SK-N-SH (cell line): ENCODE results near the gene TSC22D1. TPM values are rescaled to one million over a fixed set of nuclear protein-coding genes. Genes with fewer than 3 reads are reported as not detected.

Experiments used
- CTCF ChIA-PET: fragments of 300-600, 350-600 bp; formaldehyde crosslinking; extraction: SDS; loops from one replicate; lab custom pipeline; 2021; lab: Yijun Ruan, JAX
- POLR2A ChIA-PET: fragments of 350-600 bp; sonication (Branson Sonifier 250); formaldehyde crosslinking; extraction: SDS; loops from one replicate; lab custom pipeline; 2020; ENCODE audit warnings: antibody characterized with exemption, inconsistent platforms; lab: Yijun Ruan, JAX
- DNase-seq: peaks from one replicate; pipeline ENCODE4 v3.0.0; 2012
- H2AFZ ChIP-seq: fragments of 200-600 bp; sonication (generic); 2 replicates; pipeline ENCODE4 v1.8.1; 2016; ENCODE audit warnings: antibody characterized with exemption, mild to moderate bottlenecking, low read depth
- H3F3A ChIP-seq: fragments of 200-600 bp; sonication (generic); replicated peaks from 2 replicates; pipeline ENCODE3; 2016; ENCODE audit warnings: antibody characterized with exemption, mild to moderate bottlenecking; ENCODE audit not compliant: insufficient read depth
- H3K27ac ChIP-seq, 2 experiments: fragments of 200-500 bp in 1 of 2; fragments of 200-600 bp in 1 of 2; sonication (Bioruptor generic) in 1 of 2; sonication (generic), shearing (Covaris generic) in 1 of 2; 2 replicates each; pipeline versions ENCODE4 v1.5.1 to v1.6.1; 2014 to 2016; ENCODE audit warnings: low read depth in 2 of 2, inconsistent platforms in 1 of 2, low read length in 1 of 2, mild to moderate bottlenecking in 1 of 2, mixed read lengths in 1 of 2
- H3K27me3 ChIP-seq: fragments of 200-600 bp; sonication (generic), shearing (Covaris generic); 2 replicates; pipeline ENCODE4 v1.6.1; 2016; ENCODE audit warnings: mixed run types; ENCODE audit not compliant: insufficient read depth
- H3K36me3 ChIP-seq, 2 experiments: fragments of 200-500 bp in 1 of 2; fragments of 200-600 bp in 1 of 2; sonication (Bioruptor generic) in 1 of 2; sonication (generic) in 1 of 2; replicated peaks in 1 of 2; 2 replicates each; pipeline versions ENCODE3 to v1.5.1; 2014 to 2016; ENCODE audit warnings: low read length in 1 of 2, mild to moderate bottlenecking in 1 of 2; ENCODE audit not compliant: insufficient read depth in 2 of 2, control insufficient read depth in 1 of 2
- H3K4me1 ChIP-seq, 2 experiments: fragments of 200-500 bp in 1 of 2; fragments of 200-600 bp in 1 of 2; sonication (Bioruptor generic) in 1 of 2; sonication (generic), shearing (Covaris generic) in 1 of 2; 2 replicates each; pipeline versions ENCODE4 v1.5.1 to v1.6.1; 2014 to 2016; ENCODE audit warnings: low read depth in 1 of 2, low read length in 1 of 2, mixed run types in 1 of 2; ENCODE audit not compliant: insufficient read depth in 2 of 2, control insufficient read depth in 1 of 2
- H3K4me2 ChIP-seq: fragments of 200-600 bp; sonication (generic), shearing (Covaris generic); 2 replicates; pipeline ENCODE4 v1.6.1; 2017; ENCODE audit warnings: mixed run types
- H3K4me3 ChIP-seq, 2 experiments: fragments of 200-500 bp in 1 of 2; fragments of 200-600 bp in 1 of 2; sonication (Bioruptor generic) in 1 of 2; sonication (generic), shearing (Covaris generic) in 1 of 2; 2 replicates each; pipeline versions ENCODE4 v1.5.1 to v1.8.1; 2014 to 2016; ENCODE audit warnings: low read depth in 2 of 2, inconsistent platforms in 1 of 2, low read length in 1 of 2, mild to moderate bottlenecking in 1 of 2, mixed read lengths in 1 of 2, moderate library complexity in 1 of 2
- H3K79me2 ChIP-seq: fragments of 200-600 bp; sonication (generic); 2 replicates; pipeline ENCODE4 v1.8.1; 2017; ENCODE audit warnings: mild to moderate bottlenecking; ENCODE audit not compliant: insufficient read depth
- H3K9ac ChIP-seq: fragments of 200-600 bp; sonication (generic); 2 replicates; pipeline ENCODE4 v1.6.1; 2017; ENCODE audit warnings: mixed run types
- H3K9me2 ChIP-seq: fragments of 200-600 bp; sonication (generic); 2 replicates; pipeline ENCODE4 v1.6.1; 2017; ENCODE audit warnings: mixed run types
- H3K9me3 ChIP-seq: fragments of 200-600 bp; sonication (generic); 2 replicates; pipeline ENCODE4 v1.6.1; 2017; ENCODE audit warnings: mixed run types, mild to moderate bottlenecking, moderate library complexity
- H4K20me1 ChIP-seq: fragments of 200-600 bp; sonication (generic); 2 replicates; pipeline ENCODE4 v1.6.1; 2017; ENCODE audit warnings: mild to moderate bottlenecking, mixed run types; ENCODE audit not compliant: insufficient read depth
- ELF1 ChIP-seq: IDR thresholded peaks from 2 replicates; pipeline ENCODE4 v1.4.0; 2012
- EP300 ChIP-seq, 2 experiments: IDR thresholded peaks; 2 replicates each; pipeline versions ENCODE4 v1.4.0 to v1.6.1; 2012; ENCODE audit warnings: borderline replicate concordance in 1 of 2, low read depth in 1 of 2, low read length in 1 of 2
- FOXJ3 ChIP-seq: sonication (generic); formaldehyde crosslinking; IDR thresholded peaks from 2 replicates; pipeline ENCODE4 v1.5.1; 2020; ENCODE audit warnings: mild to moderate bottlenecking, missing genetic modification reagents
- GABPA ChIP-seq: IDR thresholded peaks from 2 replicates; pipeline ENCODE4 v1.4.0; 2012; ENCODE audit warnings: low read depth, mild to moderate bottlenecking
- JUND ChIP-seq: IDR thresholded peaks from 2 replicates; pipeline ENCODE4 v1.4.0; 2012
- MEF2A ChIP-seq: IDR thresholded peaks from 2 replicates; pipeline ENCODE4 v1.4.0; 2012; ENCODE audit warnings: low read depth, borderline replicate concordance
- MXI1 ChIP-seq: IDR thresholded peaks from 2 replicates; pipeline ENCODE4 v1.6.1; 2012; ENCODE audit warnings: mild to moderate bottlenecking, low read depth, low read length, improper control_type of control experiment
- NFIC ChIP-seq: IDR thresholded peaks from 2 replicates; pipeline ENCODE4 v1.4.0; 2012; ENCODE audit warnings: borderline replicate concordance
- NRF1 ChIP-seq: IDR thresholded peaks from 2 replicates; pipeline ENCODE4 v1.6.1; 2012; ENCODE audit warnings: low read depth, mild to moderate bottlenecking, low read length
- PBX3 ChIP-seq: IDR thresholded peaks from 2 replicates; pipeline ENCODE4; 2012
- POLR2AphosphoS5 ChIP-seq: IDR thresholded peaks from 2 replicates; pipeline ENCODE4 v1.6.1; 2012; ENCODE audit warnings: low read depth, low read length
- RAD21 ChIP-seq: IDR thresholded peaks from 2 replicates; pipeline ENCODE4 v1.6.1; 2012; ENCODE audit warnings: mild to moderate bottlenecking, low read length
- RCOR1 ChIP-seq: fragments of 150-350 bp; IDR thresholded peaks from 2 replicates; pipeline ENCODE4 v1.6.1; 2017; ENCODE audit warnings: antibody characterized with exemption, low read length
- RXRA ChIP-seq: IDR thresholded peaks from 2 replicates; pipeline ENCODE4 v1.4.0; 2012; ENCODE audit warnings: low read depth, mild to moderate bottlenecking, borderline replicate concordance
- SMC3 ChIP-seq: IDR thresholded peaks from 2 replicates; pipeline ENCODE4 v1.6.1; 2012; ENCODE audit warnings: low read depth, low read length, improper control_type of control experiment
- TCF12 ChIP-seq: IDR thresholded peaks from 2 replicates; pipeline ENCODE4 v1.4.0; 2012
- TEAD4 ChIP-seq: IDR thresholded peaks from 2 replicates; pipeline ENCODE4 v1.4.0; 2012; ENCODE audit warnings: mild to moderate bottlenecking, borderline replicate concordance; ENCODE audit not compliant: insufficient read depth
- ZBTB33 ChIP-seq: IDR thresholded peaks from 2 replicates; pipeline ENCODE4 v1.4.0; 2012; ENCODE audit warnings: low read depth, borderline replicate concordance
- WGBS: methylation state at CpG from one replicate; pipeline ENCODE4 v1.1.6; 2017; ENCODE audit warnings: low lambda C conversion rate; 5-methylcytosine and 5-hydroxymethylcytosine counted together
- polyA plus RNA-seq, 3 experiments: library from polyadenylated mRNA; depleted of rRNA; stranded (reverse); fragments of >200 nt; gene quantifications; 2 replicates each; pipeline ENCODE4 v1.2.3, GENCODE V29; 2012
- TF ChIP-seq, protein P1 (sequence below): IDR thresholded peaks from 2 replicates; pipeline ENCODE4 v1.4.0; 2012; ENCODE audit warnings: low read depth
- TF ChIP-seq, protein P2 (sequence below): fragments of 200-600 bp; sonication (generic); IDR thresholded peaks from 2 replicates; pipeline ENCODE4 v1.6.1; 2017; ENCODE audit warnings: antibody characterized with exemption, mild to moderate bottlenecking, moderate library complexity
- TF ChIP-seq, protein P3 (sequence below): fragments of 150-350 bp; IDR thresholded peaks from 2 replicates; pipeline ENCODE4 v1.6.1; 2017; ENCODE audit warnings: antibody characterized with exemption, low read length, low read depth, borderline replicate concordance

The TSC22D1 gene
- polyA plus RNA-seq, 1 of the 3 experiments (the other 2 are of a cell fraction): 137 TPM

- Histone ChIP-seq H3K9me2 (no peaks in the 10 kb centered on the region), H3K27ac (0 out of 4 replicates have a peak overlapping the region, but pooled peaks of 1 of the 2 experiments have one; percentile 17), H3F3A (no peaks in the 10 kb centered on the region), H3K4me2 (no peak overlapping the region), H3K4me3 (no peak overlapping the region), H3K79me2 (peaks cover 94% of the 10 kb centered on the region), H2AFZ (no peak overlapping the region), H3K27me3 (no peaks in the 10 kb centered on the region), H3K9ac (no peak overlapping the region), H3K36me3 (peaks cover 2 to 4% of the 10 kb centered on the region in 2 experiments), H4K20me1 (peaks cover 54% of the 10 kb centered on the region), H3K4me1 (peaks cover 8 to 15% of the 10 kb centered on the region in 2 experiments; a peak in 3 of 4 replicates), H3K9me3 (no peaks in the 10 kb centered on the region)
- ChIA-PET POLR2A (interaction anchor here (1.4 kb wide), 1 partner anchor 28 kb away, joined by 6 read pairs; no protein-coding TSS in a partner anchor), CTCF (interaction anchor here (0.7 to 3.8 kb wide), 8 partner anchors 11 to 559 kb away, joined by 3 to 20 read pairs (median 4); no protein-coding TSS in a partner anchor)
- WGBS: 100% methylated on average over 1 of the region's 1 CpG
- no peak for DNase-seq
- no peak for TF ChIP-seq RAD21
- TF ChIP-seq, protein P1, sequence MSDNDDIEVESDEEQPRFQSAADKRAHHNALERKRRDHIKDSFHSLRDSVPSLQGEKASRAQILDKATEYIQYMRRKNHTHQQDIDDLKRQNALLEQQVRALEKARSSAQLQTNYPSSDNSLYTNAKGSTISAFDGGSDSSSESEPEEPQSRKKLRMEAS: no peak
- no peak for TF ChIP-seq MXI1
- no peak for TF ChIP-seq PBX3
- TF ChIP-seq GABPA: no peak
- no peak for TF ChIP-seq TCF12
- no peak for TF ChIP-seq EP300 (IDR thresholded peaks at IDR 0.05; ENCODE audit: borderline replicate concordance in 1 of 2, low read depth in 1 of 2, low read length in 1 of 2)
- TF ChIP-seq RCOR1: no peak
- no peak for TF ChIP-seq POLR2AphosphoS5
- TF ChIP-seq ELF1: no peak
- TF ChIP-seq, protein P2, sequence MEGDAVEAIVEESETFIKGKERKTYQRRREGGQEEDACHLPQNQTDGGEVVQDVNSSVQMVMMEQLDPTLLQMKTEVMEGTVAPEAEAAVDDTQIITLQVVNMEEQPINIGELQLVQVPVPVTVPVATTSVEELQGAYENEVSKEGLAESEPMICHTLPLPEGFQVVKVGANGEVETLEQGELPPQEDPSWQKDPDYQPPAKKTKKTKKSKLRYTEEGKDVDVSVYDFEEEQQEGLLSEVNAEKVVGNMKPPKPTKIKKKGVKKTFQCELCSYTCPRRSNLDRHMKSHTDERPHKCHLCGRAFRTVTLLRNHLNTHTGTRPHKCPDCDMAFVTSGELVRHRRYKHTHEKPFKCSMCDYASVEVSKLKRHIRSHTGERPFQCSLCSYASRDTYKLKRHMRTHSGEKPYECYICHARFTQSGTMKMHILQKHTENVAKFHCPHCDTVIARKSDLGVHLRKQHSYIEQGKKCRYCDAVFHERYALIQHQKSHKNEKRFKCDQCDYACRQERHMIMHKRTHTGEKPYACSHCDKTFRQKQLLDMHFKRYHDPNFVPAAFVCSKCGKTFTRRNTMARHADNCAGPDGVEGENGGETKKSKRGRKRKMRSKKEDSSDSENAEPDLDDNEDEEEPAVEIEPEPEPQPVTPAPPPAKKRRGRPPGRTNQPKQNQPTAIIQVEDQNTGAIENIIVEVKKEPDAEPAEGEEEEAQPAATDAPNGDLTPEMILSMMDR: no peak
- no peak for TF ChIP-seq RXRA
- TF ChIP-seq FOXJ3 (CRISPR knock-in tag): no peak
- TF ChIP-seq NFIC: no peak
- no peak for TF ChIP-seq MEF2A
Observed at GRCh38 chr13:44464471-44464870, 111.7 kb downstream of the TSC22D1 start.

- Histone ChIP-seq H3K27ac (no peak overlapping the region), H3K4me1 (peaks cover 8 to 12% of the 10 kb centered on the region in 2 experiments; a peak in 3 of 4 replicates), H3K9me3 (no peaks in the 10 kb centered on the region), H2AFZ (no peak overlapping the region), H3K36me3 (peaks cover 2 to 4% of the 10 kb centered on the region in 2 experiments), H3K79me2 (peaks cover 87% of the 10 kb centered on the region), H3F3A (no peaks in the 10 kb centered on the region), H3K9me2 (no peaks in the 10 kb centered on the region), H3K27me3 (no peaks in the 10 kb centered on the region), H3K4me2 (no peak overlapping the region), H3K4me3 (no peak overlapping the region), H4K20me1 (peaks cover 54% of the 10 kb centered on the region), H3K9ac (no peak overlapping the region)
- TF ChIP-seq TEAD4 (no peak), PBX3 (no peak), EP300 (IDR thresholded peaks at IDR 0.05; ENCODE audit: borderline replicate concordance in 1 of 2, low read depth in 1 of 2, low read length in 1 of 2) (no peak), RAD21 (no peak), NRF1 (no peak), POLR2AphosphoS5 (no peak), ZBTB33 (no peak), SMC3 (no peak), JUND (no peak)
- TF ChIP-seq, protein P3, sequence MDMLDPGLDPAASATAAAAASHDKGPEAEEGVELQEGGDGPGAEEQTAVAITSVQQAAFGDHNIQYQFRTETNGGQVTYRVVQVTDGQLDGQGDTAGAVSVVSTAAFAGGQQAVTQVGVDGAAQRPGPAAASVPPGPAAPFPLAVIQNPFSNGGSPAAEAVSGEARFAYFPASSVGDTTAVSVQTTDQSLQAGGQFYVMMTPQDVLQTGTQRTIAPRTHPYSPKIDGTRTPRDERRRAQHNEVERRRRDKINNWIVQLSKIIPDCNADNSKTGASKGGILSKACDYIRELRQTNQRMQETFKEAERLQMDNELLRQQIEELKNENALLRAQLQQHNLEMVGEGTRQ: no peak
- ChIA-PET POLR2A (interaction anchor here (1.1 to 1.4 kb wide), 2 partner anchors 27 kb away, joined by 3 to 6 read pairs; no protein-coding TSS in a partner anchor), CTCF (interaction anchor here (1.2 to 3.8 kb wide), 4 partner anchors 20 to 558 kb away, joined by 5 to 20 read pairs (median 9); no protein-coding TSS in a partner anchor)
- WGBS: no CpG with 5 or more reads among the region's 1 CpG
- DNase-seq: no peak
Observed at GRCh38 chr13:44463759-44464158, 112.4 kb downstream of the TSC22D1 start.
